MM.1S (cell line): ENCODE data around the gene CCL13.

Source experiments
- EZH2 ChIP-seq: fragments of 300-600 bp; sonication (generic); optimal IDR thresholded peaks from 2 replicates; pipeline ENCODE3; 2017; ENCODE audit warnings: low read depth, mild to moderate bottlenecking, antibody characterized with exemption, low read length, mixed read lengths
- TF ChIP-seq, protein P1 (sequence below): fragments of 300-600 bp; sonication (generic); IDR thresholded peaks from 2 replicates; pipeline ENCODE4 v1.5.1; 2016; ENCODE audit warnings: antibody characterized with exemption, low read length, mixed read lengths

DNA sequence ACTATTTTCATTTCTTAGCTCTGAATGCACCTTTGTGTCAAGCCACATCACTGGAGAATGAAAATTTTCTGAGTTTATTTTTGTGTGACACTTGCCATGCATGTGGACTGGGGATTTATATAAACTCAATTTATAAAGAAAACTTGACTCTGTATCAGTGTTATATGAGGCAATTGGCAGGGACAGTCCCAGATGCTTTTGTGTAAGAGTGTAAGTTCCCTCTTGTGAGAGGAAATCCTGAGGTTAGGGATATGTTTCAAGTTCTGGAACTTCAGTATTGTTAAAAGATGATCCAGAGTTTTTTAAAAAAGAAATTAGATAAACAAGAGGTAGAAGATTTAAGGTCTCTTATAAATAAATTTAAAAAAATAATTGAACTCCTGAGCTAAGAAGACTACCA lies 47.9 kb upstream of the CCL13 start:
- TF ChIP-seq, protein P1, sequence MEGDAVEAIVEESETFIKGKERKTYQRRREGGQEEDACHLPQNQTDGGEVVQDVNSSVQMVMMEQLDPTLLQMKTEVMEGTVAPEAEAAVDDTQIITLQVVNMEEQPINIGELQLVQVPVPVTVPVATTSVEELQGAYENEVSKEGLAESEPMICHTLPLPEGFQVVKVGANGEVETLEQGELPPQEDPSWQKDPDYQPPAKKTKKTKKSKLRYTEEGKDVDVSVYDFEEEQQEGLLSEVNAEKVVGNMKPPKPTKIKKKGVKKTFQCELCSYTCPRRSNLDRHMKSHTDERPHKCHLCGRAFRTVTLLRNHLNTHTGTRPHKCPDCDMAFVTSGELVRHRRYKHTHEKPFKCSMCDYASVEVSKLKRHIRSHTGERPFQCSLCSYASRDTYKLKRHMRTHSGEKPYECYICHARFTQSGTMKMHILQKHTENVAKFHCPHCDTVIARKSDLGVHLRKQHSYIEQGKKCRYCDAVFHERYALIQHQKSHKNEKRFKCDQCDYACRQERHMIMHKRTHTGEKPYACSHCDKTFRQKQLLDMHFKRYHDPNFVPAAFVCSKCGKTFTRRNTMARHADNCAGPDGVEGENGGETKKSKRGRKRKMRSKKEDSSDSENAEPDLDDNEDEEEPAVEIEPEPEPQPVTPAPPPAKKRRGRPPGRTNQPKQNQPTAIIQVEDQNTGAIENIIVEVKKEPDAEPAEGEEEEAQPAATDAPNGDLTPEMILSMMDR = no peak
- no peak for TF ChIP-seq EZH2
